ENCODE data around the gene APLF. TPM values are rescaled to one million over a fixed set of nuclear protein-coding genes. Genes with fewer than 3 reads are reported as not detected.

APLF gene
- total RNA-seq, 2 experiments from 2014 or later, result 6.1 to 7.6 TPM

- intact Hi-C loops (cut with micrococcal nuclease; ENCODE audit: unreplicated experiment), result no loop called here
- no peak overlapping the region for H3K27ac ChIP-seq (ENCODE audit: low read depth, low read length, poor library complexity, severe bottlenecking)
- peaks cover 27% of the 10 kb centered on the region; the same call in 1 of the 2 replicates for H3K79me2 ChIP-seq (ENCODE audit: insufficient read depth, low read depth, low read length)
- H3K4me1 ChIP-seq (ENCODE audit: insufficient read depth, low read length, poor library complexity, severe bottlenecking), result peaks cover 18% of the 10 kb centered on the region
- CTCF ChIA-PET (ENCODE audit: unreplicated experiment), result no interaction called here
- no peaks in the 10 kb centered on the region for H3K9me2 ChIP-seq (ENCODE audit: insufficient read depth, low read length)
- H3K4me2 ChIP-seq (ENCODE audit: low read length), result no peak overlapping the region
- TF ChIP-seq CTCF (conservative IDR thresholded peaks at IDR 0.05; ENCODE audit: low read length) (no peak), EZH2phosphoT487 (IDR thresholded peaks at IDR 0.05; ENCODE audit: borderline replicate concordance, low read depth, low read length) (no peak)
- DNase-seq (ENCODE audit: low spot score), result no peak
- POLR2A ChIA-PET, result interaction anchor here (1.8 kb wide), 1 partner anchor 17 kb away, joined by 6 read pairs; no protein-coding TSS in a partner anchor
- no TSS peak for BruUV-seq (replicated peaks)
- H3K9me3 ChIP-seq (ENCODE audit: low read length), result no peaks in the 10 kb centered on the region
- no peaks in the 10 kb centered on the region for H3K36me3 ChIP-seq (ENCODE audit: insufficient read depth, low read length)
- H2AFZ ChIP-seq (ENCODE audit: low read length), result no peak overlapping the region
- H3K4me3 ChIP-seq (ENCODE audit: low read depth, low read length, poor library complexity, severe bottlenecking), result no peak overlapping the region
- H4K20me1 ChIP-seq (ENCODE audit: insufficient read depth, low read length), result no peaks in the 10 kb centered on the region
These were observed 4.0 kb downstream of the APLF start for GRCh38 chr2:68471385-68471784.

- no peaks in the 10 kb centered on the region for H4K20me1 ChIP-seq (ENCODE audit: insufficient read depth, low read length)
- ChIA-PET POLR2A (interaction anchor here (0.6 to 1.8 kb wide), 2 partner anchors 9 to 15 kb away, joined by 3 to 6 read pairs; no protein-coding TSS in a partner anchor), CTCF (ENCODE audit: unreplicated experiment) (no interaction called here)
- no peak overlapping the region for H3K4me2 ChIP-seq (ENCODE audit: low read length)
- no peak overlapping the region for H3K27ac ChIP-seq (ENCODE audit: low read depth, low read length, poor library complexity, severe bottlenecking)
- no peak overlapping the region for H2AFZ ChIP-seq (ENCODE audit: low read length)
- no peak overlapping the region for H3K4me3 ChIP-seq (ENCODE audit: low read depth, low read length, poor library complexity, severe bottlenecking)
- intact Hi-C loops (cut with micrococcal nuclease; ENCODE audit: unreplicated experiment), result no loop called here
- peaks cover 21% of the 10 kb centered on the region; the same call in 1 of the 2 replicates for H3K79me2 ChIP-seq (ENCODE audit: insufficient read depth, low read depth, low read length)
- TF ChIP-seq CTCF (conservative IDR thresholded peaks at IDR 0.05; ENCODE audit: low read length) (no peak), EZH2phosphoT487 (IDR thresholded peaks at IDR 0.05; ENCODE audit: borderline replicate concordance, low read depth, low read length) (no peak)
- H3K36me3 ChIP-seq (ENCODE audit: insufficient read depth, low read length), result no peaks in the 10 kb centered on the region
- no TSS peak for BruUV-seq (replicated peaks)
- no peak for DNase-seq (ENCODE audit: low spot score)
- no peaks in the 10 kb centered on the region for H3K9me3 ChIP-seq (ENCODE audit: low read length)
- no peaks in the 10 kb centered on the region for H3K9me2 ChIP-seq (ENCODE audit: insufficient read depth, low read length)
- peaks cover 17% of the 10 kb centered on the region for H3K4me1 ChIP-seq (ENCODE audit: insufficient read depth, low read length, poor library complexity, severe bottlenecking)
These were observed 5.5 kb downstream of the APLF start for GRCh38 chr2:68472796-68473414.

GRCh38 chr2:68475110-68475509 lies 7.7 kb downstream of the APLF start:
- no peak for DNase-seq (ENCODE audit: low spot score)
- intact Hi-C loops (cut with micrococcal nuclease; ENCODE audit: unreplicated experiment), result no loop called here
- no TSS peak for BruUV-seq (replicated peaks)
- Histone ChIP-seq H3K9me3 (ENCODE audit: low read length) (no peaks in the 10 kb centered on the region), H3K4me1 (ENCODE audit: insufficient read depth, low read length, poor library complexity, severe bottlenecking) (no peaks in the 10 kb centered on the region), H4K20me1 (ENCODE audit: insufficient read depth, low read length) (no peaks in the 10 kb centered on the region), H3K27ac (ENCODE audit: low read depth, low read length, poor library complexity, severe bottlenecking) (no peak overlapping the region), H3K4me2 (ENCODE audit: low read length) (no peak overlapping the region), H2AFZ (ENCODE audit: low read length) (no peak overlapping the region), H3K36me3 (ENCODE audit: insufficient read depth, low read length) (no peaks in the 10 kb centered on the region), H3K4me3 (ENCODE audit: low read depth, low read length, poor library complexity, severe bottlenecking) (no peak overlapping the region), H3K79me2 (ENCODE audit: insufficient read depth, low read depth, low read length) (no peaks in the 10 kb centered on the region; the same call in 1 of the 2 replicates), H3K9me2 (ENCODE audit: insufficient read depth, low read length) (no peaks in the 10 kb centered on the region)
- TF ChIP-seq CTCF (conservative IDR thresholded peaks at IDR 0.05; ENCODE audit: low read length) (no peak), EZH2phosphoT487 (IDR thresholded peaks at IDR 0.05; ENCODE audit: borderline replicate concordance, low read depth, low read length) (no peak)
- POLR2A ChIA-PET, result interaction anchor here (0.6 to 1.7 kb wide), 3 partner anchors 9 to 307 kb away, joined by 3 read pairs; no protein-coding TSS in a partner anchor
- CTCF ChIA-PET (ENCODE audit: unreplicated experiment), result no interaction called here

Measured in OCI-LY7 (cell line).